Endometrial microvascular endothelial cells (primary cell): ENCODE data around the gene EPHA6. TPM values are rescaled to one million over a fixed set of nuclear protein-coding genes. Genes with fewer than 3 reads are reported as not detected.

Experiments
- in situ Hi-C: cut with HindIII; loops from 2 replicates; pipeline ENCODE4 v1.10.0; 2017; ENCODE audit warnings: low sequenced_read_pairs, low pct_unique_long_range_greater_than_20kb; ENCODE audit errors: inconsistent ontology term
- total RNA-seq: library from RNA; depleted of rRNA; stranded (reverse); fragments of >200 nt; gene quantifications from one replicate; pipeline ENCODE4 v1.2.3, GENCODE V29; 2015; ENCODE audit errors: inconsistent ontology term

Gene EPHA6
- total RNA-seq = not detected

GRCh38 chr3:96813820-96814650 is at the start of gene EPHA6:
EPHA6 (plus strand) TSS chr3:96814594.
- in situ Hi-C loops = no loop called here

GRCh38 chr3:96776818-96777217 is 37.6 kb upstream of the EPHA6 start:
- in situ Hi-C loops = no loop called here

GRCh38 chr3:96779810-96780209 is 34.6 kb upstream of the EPHA6 start:
- in situ Hi-C loops = no loop called here

GRCh38 chr3:96796101-96796500 is 18.3 kb upstream of the EPHA6 start:
- in situ Hi-C loops = no loop called here

GRCh38 chr3:96803870-96804269 is 10.5 kb upstream of the EPHA6 start:
- in situ Hi-C loops = no loop called here

- in situ Hi-C loops = no loop called here
These were observed 8.1 kb upstream of the EPHA6 start for GRCh38 chr3:96806341-96806740.

- in situ Hi-C loops = no loop called here
These were observed 1.1 kb upstream of the EPHA6 start for GRCh38 chr3:96813134-96813819.

- in situ Hi-C loops = no loop called here
These were observed 515 bp downstream of the EPHA6 start for GRCh38 chr3:96814651-96815567.

- in situ Hi-C loops = no loop called here
These were observed 16.8 kb downstream of the EPHA6 start for GRCh38 chr3:96831175-96831574.

- in situ Hi-C loops = no loop called here
These were observed 18.9 kb downstream of the EPHA6 start for GRCh38 chr3:96833301-96833700.

- in situ Hi-C loops = no loop called here
These were observed 21.9 kb downstream of the EPHA6 start for GRCh38 chr3:96836153-96836915.

- in situ Hi-C loops = no loop called here
These were observed 29.3 kb downstream of the EPHA6 start for GRCh38 chr3:96843505-96844203.

- in situ Hi-C loops = no loop called here
These were observed 29.8 kb downstream of the EPHA6 start for GRCh38 chr3:96844204-96844514.

- in situ Hi-C loops = no loop called here
These were observed 38.5 kb downstream of the EPHA6 start for GRCh38 chr3:96852849-96853248.

GRCh38 chr3:96860882-96861281 is 46.5 kb downstream of the EPHA6 start:
- in situ Hi-C loops = no loop called here

- in situ Hi-C loops = no loop called here
These were observed 48.8 kb downstream of the EPHA6 start for GRCh38 chr3:96863129-96863740.

GRCh38 chr3:96865605-96866004 is 51.2 kb downstream of the EPHA6 start:
- in situ Hi-C loops = no loop called here

- in situ Hi-C loops = no loop called here
These were observed 54.9 kb downstream of the EPHA6 start for GRCh38 chr3:96869316-96869715.
